ENCODE results near the gene EFHB.

DNA sequence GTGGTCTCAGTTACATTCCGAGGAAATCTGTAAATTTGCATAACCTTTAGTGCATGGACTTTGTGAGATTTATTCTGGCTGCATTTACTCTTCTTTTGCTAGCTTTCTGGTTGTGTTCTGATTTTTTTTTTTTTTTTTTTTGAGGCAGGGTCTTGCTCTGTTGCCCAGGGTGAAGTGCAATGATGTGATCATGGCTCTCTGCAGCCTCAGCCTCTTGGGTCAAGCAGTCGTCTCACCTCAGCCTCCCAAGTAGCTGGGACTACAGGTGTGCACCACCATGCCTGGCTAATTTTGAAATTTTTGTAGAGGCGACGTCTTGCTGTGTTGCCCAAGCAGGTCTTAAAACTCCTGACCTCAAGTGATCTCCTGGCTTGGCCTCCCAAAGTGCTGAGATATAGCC, 25.5 kb upstream of the EFHB start:
- TF ChIP-seq, protein P1, sequence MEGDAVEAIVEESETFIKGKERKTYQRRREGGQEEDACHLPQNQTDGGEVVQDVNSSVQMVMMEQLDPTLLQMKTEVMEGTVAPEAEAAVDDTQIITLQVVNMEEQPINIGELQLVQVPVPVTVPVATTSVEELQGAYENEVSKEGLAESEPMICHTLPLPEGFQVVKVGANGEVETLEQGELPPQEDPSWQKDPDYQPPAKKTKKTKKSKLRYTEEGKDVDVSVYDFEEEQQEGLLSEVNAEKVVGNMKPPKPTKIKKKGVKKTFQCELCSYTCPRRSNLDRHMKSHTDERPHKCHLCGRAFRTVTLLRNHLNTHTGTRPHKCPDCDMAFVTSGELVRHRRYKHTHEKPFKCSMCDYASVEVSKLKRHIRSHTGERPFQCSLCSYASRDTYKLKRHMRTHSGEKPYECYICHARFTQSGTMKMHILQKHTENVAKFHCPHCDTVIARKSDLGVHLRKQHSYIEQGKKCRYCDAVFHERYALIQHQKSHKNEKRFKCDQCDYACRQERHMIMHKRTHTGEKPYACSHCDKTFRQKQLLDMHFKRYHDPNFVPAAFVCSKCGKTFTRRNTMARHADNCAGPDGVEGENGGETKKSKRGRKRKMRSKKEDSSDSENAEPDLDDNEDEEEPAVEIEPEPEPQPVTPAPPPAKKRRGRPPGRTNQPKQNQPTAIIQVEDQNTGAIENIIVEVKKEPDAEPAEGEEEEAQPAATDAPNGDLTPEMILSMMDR (IDR thresholded peaks at IDR 0.05) = no peak
- TF ChIP-seq POLR2A (IDR thresholded peaks at IDR 0.05) = no peak

Measured in esophagus squamous epithelium (tissue), 4 donors.